ENCODE results near the gene SPTB.

DNA sequence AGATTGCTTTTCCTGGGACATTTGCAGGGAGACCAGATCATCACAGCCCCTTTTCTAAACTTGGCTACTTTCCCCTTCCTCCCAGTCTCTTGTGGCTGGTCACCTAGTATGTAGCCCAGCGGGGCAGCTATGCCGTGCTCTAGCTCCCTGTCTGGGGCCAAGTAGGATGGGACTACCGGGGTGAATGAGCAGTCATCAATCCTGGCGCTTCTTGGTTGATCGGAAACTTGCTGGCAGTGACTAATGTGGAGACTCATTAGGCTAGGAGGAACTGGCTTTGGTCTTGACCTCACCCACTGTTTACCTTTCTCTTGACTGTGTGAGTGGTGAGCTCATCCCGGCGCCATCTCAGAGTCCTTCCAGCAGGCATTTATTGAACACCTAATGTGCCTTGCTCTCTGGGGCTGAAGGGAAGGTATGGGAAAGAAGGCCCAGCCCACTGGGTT lies 159.6 kb downstream of the SPTB start:
- TF ChIP-seq, protein P1, sequence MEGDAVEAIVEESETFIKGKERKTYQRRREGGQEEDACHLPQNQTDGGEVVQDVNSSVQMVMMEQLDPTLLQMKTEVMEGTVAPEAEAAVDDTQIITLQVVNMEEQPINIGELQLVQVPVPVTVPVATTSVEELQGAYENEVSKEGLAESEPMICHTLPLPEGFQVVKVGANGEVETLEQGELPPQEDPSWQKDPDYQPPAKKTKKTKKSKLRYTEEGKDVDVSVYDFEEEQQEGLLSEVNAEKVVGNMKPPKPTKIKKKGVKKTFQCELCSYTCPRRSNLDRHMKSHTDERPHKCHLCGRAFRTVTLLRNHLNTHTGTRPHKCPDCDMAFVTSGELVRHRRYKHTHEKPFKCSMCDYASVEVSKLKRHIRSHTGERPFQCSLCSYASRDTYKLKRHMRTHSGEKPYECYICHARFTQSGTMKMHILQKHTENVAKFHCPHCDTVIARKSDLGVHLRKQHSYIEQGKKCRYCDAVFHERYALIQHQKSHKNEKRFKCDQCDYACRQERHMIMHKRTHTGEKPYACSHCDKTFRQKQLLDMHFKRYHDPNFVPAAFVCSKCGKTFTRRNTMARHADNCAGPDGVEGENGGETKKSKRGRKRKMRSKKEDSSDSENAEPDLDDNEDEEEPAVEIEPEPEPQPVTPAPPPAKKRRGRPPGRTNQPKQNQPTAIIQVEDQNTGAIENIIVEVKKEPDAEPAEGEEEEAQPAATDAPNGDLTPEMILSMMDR (IDR thresholded peaks at IDR 0.05; ENCODE audit: borderline replicate concordance, extremely low read depth, low read length, poor library complexity, severe bottlenecking) = no peak
- no peak for TF ChIP-seq EZH2 (IDR thresholded peaks at IDR 0.05; ENCODE audit: borderline replicate concordance, low read depth, low read length, severe bottlenecking)

Data from DND-41 (cell line).